Measurements from ENCODE around the gene SLC41A2.

The SLC41A2 gene

GRCh38 chr12:104928036-104928745, 29.9 kb downstream of the SLC41A2 start:
- FAIRE-seq: no peak

- no peak for FAIRE-seq
Observed at GRCh38 chr12:104925501-104925900, 32.6 kb downstream of the SLC41A2 start.

DNA sequence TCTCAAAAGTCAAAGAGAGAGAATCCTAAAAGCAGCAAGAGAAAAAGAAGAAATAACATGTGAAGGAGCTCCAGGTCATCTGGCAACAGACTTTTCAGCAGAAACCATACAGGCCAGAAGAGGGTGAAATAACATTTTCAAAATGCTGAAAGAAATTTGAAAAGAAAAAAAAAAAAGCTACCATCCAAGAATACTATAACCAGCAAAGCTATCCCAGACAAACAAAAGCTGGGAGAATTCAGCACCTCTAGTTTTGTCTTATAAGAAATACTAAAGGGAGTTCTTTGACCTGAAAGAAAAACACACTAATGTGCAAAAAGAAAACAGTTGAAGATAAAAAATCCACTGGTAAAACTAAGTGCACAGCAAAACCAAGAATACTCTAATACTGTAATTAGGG, 36.8 kb downstream of the SLC41A2 start:
- FAIRE-seq: no peak

GRCh38 chr12:104911942-104912341, 46.1 kb downstream of the SLC41A2 start:
- no peak for FAIRE-seq

- FAIRE-seq: no peak
Observed at GRCh38 chr12:104910196-104910840, 47.8 kb downstream of the SLC41A2 start.

GRCh38 chr12:104909761-104910160, 48.3 kb downstream of the SLC41A2 start:
- no peak for FAIRE-seq

Measured in endometrium (tissue), 2 donors.